ENCODE data around the gene MPV17L2.
A peak's percentile ranks its signal among the peaks of the same experiment; 100 is the strongest.
"Not testable (repeated sequence)": the region's sequence is repeated elsewhere in the genome, so short reads cannot be mapped to it uniquely, and the experiment has no call there.

Gene MPV17L2

DNA sequence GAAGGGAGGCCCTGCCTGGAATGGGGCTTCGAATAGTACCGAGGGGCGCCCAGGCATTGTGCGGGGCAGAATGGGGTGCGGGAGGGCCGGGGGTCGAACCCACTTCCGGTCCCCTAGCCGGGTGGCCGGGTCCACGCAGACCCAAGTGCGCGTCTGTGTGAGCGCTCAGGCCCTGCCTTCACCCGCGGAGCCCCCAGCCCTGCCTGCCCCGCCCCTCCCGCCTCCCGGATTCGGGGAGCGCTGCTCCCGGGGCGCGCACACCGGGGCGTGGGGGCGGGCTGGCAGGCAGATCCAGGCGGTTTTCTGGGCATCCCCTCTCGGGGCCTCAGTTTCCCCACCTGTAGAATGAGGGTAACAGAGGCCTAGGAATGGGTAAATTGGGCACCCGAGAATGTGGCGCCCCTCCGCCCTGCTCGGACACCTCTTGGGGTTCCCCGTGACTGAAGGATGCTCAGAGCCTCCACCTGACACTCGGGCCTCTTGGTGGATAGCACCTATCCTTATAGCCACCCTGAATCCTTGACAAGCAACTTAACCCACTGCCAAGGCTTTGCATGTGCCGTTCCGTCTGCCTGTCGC, 39.4 kb upstream of the MPV17L2 start:
- Histone ChIP-seq H3K9ac (ENCODE audit: low read depth, low read length) (peak overlapping the region; percentile 88), H3K9me3 (replicated peaks; ENCODE audit: low read length) (no peaks in the 10 kb centered on the region), H3K27me3 (ENCODE audit: control insufficient read depth, insufficient read depth, low read length) (no peaks in the 10 kb centered on the region), H3K4me3 (ENCODE audit: low read length) (peak overlapping the region; percentile 89), H3K4me2 (ENCODE audit: low read length) (peak overlapping the region; percentile 95), H3K36me3 (ENCODE audit: insufficient read depth, low read length) (peaks cover 20% of the 10 kb centered on the region), H3K4me1 (ENCODE audit: control insufficient read depth, insufficient read depth, low read length) (peaks cover 38% of the 10 kb centered on the region)

- no peak overlapping the region for H3K4me2 ChIP-seq (ENCODE audit: low read length)
- H3K36me3 ChIP-seq (ENCODE audit: insufficient read depth, low read length), result peaks cover 20% of the 10 kb centered on the region
- peaks cover 38% of the 10 kb centered on the region for H3K4me1 ChIP-seq (ENCODE audit: control insufficient read depth, insufficient read depth, low read length)
- H3K4me3 ChIP-seq (ENCODE audit: low read length), result no peak overlapping the region
- no peaks in the 10 kb centered on the region for H3K27me3 ChIP-seq (ENCODE audit: control insufficient read depth, insufficient read depth, low read length)
- H3K9me3 ChIP-seq (replicated peaks; ENCODE audit: low read length), result no peaks in the 10 kb centered on the region
- no peak overlapping the region for H3K9ac ChIP-seq (ENCODE audit: low read depth, low read length)
Measured at GRCh38 chr19:18155095-18156087, 37.6 kb upstream of the MPV17L2 start.

DNA sequence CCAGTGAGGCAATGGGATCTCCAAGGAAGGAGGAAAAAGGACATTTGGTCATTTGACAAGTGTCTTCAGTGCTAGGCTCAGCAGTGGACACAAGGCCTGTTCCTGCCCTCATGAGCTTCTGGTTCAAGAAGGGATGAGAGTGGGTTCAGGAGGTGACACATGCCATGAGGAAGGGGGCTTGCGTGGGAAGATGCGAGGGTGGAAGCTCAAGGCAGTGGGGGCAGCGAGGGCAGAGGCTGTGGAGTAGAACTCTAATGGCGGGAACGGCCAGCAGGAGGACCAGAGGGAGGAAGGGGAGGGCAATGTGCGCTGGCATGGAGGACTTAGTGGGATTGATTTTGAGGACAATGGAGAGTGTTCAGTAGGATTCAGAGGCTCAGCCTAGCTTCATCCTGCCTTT, 36.8 kb upstream of the MPV17L2 start:
- H3K27me3 ChIP-seq (ENCODE audit: control insufficient read depth, insufficient read depth, low read length), result no peaks in the 10 kb centered on the region
- no peaks in the 10 kb centered on the region for H3K9me3 ChIP-seq (replicated peaks; ENCODE audit: low read length)
- no peak overlapping the region for H3K4me2 ChIP-seq (ENCODE audit: low read length)
- no peak overlapping the region for H3K4me3 ChIP-seq (ENCODE audit: low read length)
- H3K36me3 ChIP-seq (ENCODE audit: insufficient read depth, low read length), result peaks cover 20% of the 10 kb centered on the region
- H3K4me1 ChIP-seq (ENCODE audit: control insufficient read depth, insufficient read depth, low read length), result peaks cover 44% of the 10 kb centered on the region
- H3K9ac ChIP-seq (ENCODE audit: low read depth, low read length), result peak overlapping the region; percentile 50

DNA sequence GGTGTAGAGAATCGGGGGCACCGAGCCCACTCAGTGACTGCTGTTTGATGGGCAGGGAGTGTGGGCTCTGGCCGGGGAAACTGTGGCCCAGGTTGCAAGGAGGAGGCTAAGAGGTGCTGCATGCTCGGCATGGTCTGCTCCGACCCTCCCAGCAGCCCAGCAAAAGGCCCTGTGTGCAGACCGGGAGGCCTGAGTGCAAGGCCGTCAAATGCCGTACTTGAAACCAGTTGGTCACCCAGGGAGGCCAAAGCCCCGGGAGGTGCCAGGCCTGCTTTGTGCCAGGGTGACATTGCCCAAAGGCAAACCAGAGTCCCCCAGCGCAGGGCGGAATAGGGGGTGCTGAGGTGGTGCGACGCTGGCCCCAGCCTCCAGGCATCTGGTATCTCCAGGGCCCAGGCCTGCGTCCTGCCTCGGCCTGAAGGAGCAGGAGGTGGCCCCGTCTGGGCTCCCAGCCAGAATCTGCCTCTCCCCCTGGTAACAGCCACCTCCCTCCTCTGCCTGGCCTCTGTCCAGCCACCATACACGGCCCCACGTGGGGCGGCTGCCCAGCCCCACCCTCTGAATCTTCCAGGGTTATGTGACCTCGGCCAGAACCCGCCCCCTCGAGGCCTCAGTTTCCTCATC, 36.1 kb upstream of the MPV17L2 start:
- peaks cover 26% of the 10 kb centered on the region for H3K36me3 ChIP-seq (ENCODE audit: insufficient read depth, low read length)
- no peak overlapping the region for H3K4me3 ChIP-seq (ENCODE audit: low read length)
- H3K4me2 ChIP-seq (ENCODE audit: low read length), result peak overlapping the region; percentile 61
- H3K4me1 ChIP-seq (ENCODE audit: control insufficient read depth, insufficient read depth, low read length), result peaks cover 42% of the 10 kb centered on the region
- no peaks in the 10 kb centered on the region for H3K9me3 ChIP-seq (replicated peaks; ENCODE audit: low read length)
- peak overlapping the region; percentile 50 for H3K9ac ChIP-seq (ENCODE audit: low read depth, low read length)
- no peaks in the 10 kb centered on the region for H3K27me3 ChIP-seq (ENCODE audit: control insufficient read depth, insufficient read depth, low read length)

DNA sequence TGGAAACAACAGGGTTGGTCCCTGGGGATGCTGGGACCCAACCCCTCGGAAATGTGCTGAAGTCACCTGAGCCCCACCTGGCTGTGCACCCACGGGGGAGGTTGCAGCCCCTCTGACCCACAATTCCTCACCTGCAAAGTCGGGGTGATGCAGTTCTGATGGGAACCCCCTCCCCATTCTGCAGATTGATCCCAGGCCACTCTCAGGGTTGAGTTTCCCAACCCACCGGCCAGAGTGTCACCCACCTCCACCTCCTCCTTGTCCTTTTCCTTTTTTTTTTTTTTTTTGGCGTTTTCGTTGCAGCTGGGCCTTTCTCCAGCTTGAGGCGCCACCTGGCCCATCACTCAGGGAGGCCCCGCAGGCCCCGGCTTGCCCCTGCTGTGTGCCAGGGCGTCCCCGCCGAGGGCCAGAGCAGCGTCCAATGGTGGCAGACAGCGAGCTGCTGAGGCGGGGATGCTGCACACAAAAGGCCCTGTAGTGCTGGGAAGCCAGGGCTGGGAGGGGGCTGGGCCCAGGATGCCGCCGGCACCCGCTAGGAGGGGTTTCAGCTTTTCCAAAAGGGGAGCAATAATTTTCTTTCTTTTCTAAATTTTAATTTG, 35.5 kb upstream of the MPV17L2 start:
- Histone ChIP-seq H3K9me3 (replicated peaks; ENCODE audit: low read length) (no peaks in the 10 kb centered on the region), H3K27me3 (ENCODE audit: control insufficient read depth, insufficient read depth, low read length) (no peaks in the 10 kb centered on the region), H3K36me3 (ENCODE audit: insufficient read depth, low read length) (peaks cover 30% of the 10 kb centered on the region), H3K4me3 (ENCODE audit: low read length) (no peak overlapping the region), H3K4me2 (ENCODE audit: low read length) (peak overlapping the region; percentile 61), H3K4me1 (ENCODE audit: control insufficient read depth, insufficient read depth, low read length) (peaks cover 42% of the 10 kb centered on the region), H3K9ac (ENCODE audit: low read depth, low read length) (peak overlapping the region; percentile 50)

DNA sequence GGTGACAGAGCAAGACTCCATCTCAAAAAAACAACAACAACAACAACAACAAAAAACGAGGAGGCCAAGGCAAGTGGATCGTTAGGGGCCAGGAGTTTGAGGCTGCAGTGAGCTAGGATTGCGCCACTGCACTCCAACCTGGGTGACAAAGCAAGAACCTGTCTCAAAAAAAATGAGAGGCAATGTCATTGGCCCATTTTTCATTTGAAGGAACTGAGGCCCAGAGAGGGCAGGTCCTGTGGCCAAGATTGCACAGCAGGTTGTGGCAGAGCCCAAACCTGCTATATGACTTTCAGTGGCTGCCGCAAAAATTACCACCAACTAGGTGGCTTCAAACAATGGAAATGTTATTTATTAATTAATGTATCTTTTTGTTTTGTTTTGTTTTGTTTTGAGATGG, 34.6 kb upstream of the MPV17L2 start:
- Histone ChIP-seq H3K9me3 (replicated peaks; ENCODE audit: low read length) (no peaks in the 10 kb centered on the region), H3K4me2 (ENCODE audit: low read length) (no peak overlapping the region), H3K27me3 (ENCODE audit: control insufficient read depth, insufficient read depth, low read length) (no peaks in the 10 kb centered on the region), H3K36me3 (ENCODE audit: insufficient read depth, low read length) (peaks cover 38% of the 10 kb centered on the region), H3K4me3 (ENCODE audit: low read length) (no peak overlapping the region), H3K9ac (ENCODE audit: low read depth, low read length) (no peak overlapping the region), H3K4me1 (ENCODE audit: control insufficient read depth, insufficient read depth, low read length) (peaks cover 42% of the 10 kb centered on the region)

GRCh38 chr19:18159059-18159616, 33.9 kb upstream of the MPV17L2 start:
- not testable (repeated sequence) for H3K4me2 ChIP-seq (ENCODE audit: low read length)
- H3K36me3 ChIP-seq (ENCODE audit: insufficient read depth, low read length), result peaks cover 39% of the 10 kb centered on the region
- peaks cover 36% of the 10 kb centered on the region for H3K4me1 ChIP-seq (ENCODE audit: control insufficient read depth, insufficient read depth, low read length)

GRCh38 chr19:18159810-18160209, 33.2 kb upstream of the MPV17L2 start:
- Histone ChIP-seq H3K4me3 (ENCODE audit: low read length) (no peak overlapping the region), H3K4me2 (ENCODE audit: low read length) (no peak overlapping the region), H3K9me3 (replicated peaks; ENCODE audit: low read length) (no peaks in the 10 kb centered on the region), H3K27me3 (ENCODE audit: control insufficient read depth, insufficient read depth, low read length) (no peaks in the 10 kb centered on the region), H3K9ac (ENCODE audit: low read depth, low read length) (no peak overlapping the region), H3K4me1 (ENCODE audit: control insufficient read depth, insufficient read depth, low read length) (peaks cover 31% of the 10 kb centered on the region), H3K36me3 (ENCODE audit: insufficient read depth, low read length) (peaks cover 39% of the 10 kb centered on the region)

More at GRCh38 chr19:18159059-18159616, 33.9 kb upstream of the MPV17L2 start:
- not testable (repeated sequence) for H3K4me3 ChIP-seq (ENCODE audit: low read length); H3K9me3 ChIP-seq (replicated peaks; ENCODE audit: low read length); H3K27me3 ChIP-seq (ENCODE audit: control insufficient read depth, insufficient read depth, low read length); H3K9ac ChIP-seq (ENCODE audit: low read depth, low read length)

DNA sequence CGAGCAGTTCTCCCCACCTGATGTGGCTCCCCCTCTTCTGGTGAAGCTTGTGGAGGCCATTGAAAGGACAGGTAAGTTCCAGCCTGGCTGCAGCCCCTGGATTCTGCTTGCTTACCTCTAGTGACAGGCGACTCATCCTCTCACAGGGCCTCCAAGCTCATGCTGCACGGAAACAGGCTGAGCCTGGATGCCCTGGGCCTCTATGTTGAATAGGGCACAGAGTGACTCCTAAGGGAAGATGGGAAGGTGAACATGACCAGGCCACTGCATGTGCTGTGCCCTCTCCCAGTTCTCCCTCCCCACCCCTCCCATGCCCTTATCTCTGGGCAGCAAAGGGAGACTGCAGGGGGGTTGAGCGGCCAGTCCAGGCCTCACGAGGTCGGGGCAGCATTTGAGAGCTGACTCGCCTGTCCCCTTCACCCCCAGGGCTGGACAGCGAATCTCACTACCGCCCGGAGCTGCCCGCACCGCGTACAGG, 32.5 kb upstream of the MPV17L2 start:
- H3K27me3 ChIP-seq (ENCODE audit: control insufficient read depth, insufficient read depth, low read length), result no peaks in the 10 kb centered on the region
- no peaks in the 10 kb centered on the region for H3K9me3 ChIP-seq (replicated peaks; ENCODE audit: low read length)
- H3K9ac ChIP-seq (ENCODE audit: low read depth, low read length), result peak overlapping the region; percentile 62
- peaks cover 37% of the 10 kb centered on the region for H3K36me3 ChIP-seq (ENCODE audit: insufficient read depth, low read length)
- H3K4me3 ChIP-seq (ENCODE audit: low read length), result peak overlapping the region; percentile 65
- H3K4me2 ChIP-seq (ENCODE audit: low read length), result peak overlapping the region; percentile 82
- peaks cover 31% of the 10 kb centered on the region for H3K4me1 ChIP-seq (ENCODE audit: control insufficient read depth, insufficient read depth, low read length)

- no peaks in the 10 kb centered on the region for H3K9me3 ChIP-seq (replicated peaks; ENCODE audit: low read length)
- H3K36me3 ChIP-seq (ENCODE audit: insufficient read depth, low read length), result peaks cover 38% of the 10 kb centered on the region
- H3K4me2 ChIP-seq (ENCODE audit: low read length), result peak overlapping the region; percentile 82
- H3K9ac ChIP-seq (ENCODE audit: low read depth, low read length), result peak overlapping the region; percentile 62
- no peaks in the 10 kb centered on the region for H3K27me3 ChIP-seq (ENCODE audit: control insufficient read depth, insufficient read depth, low read length)
- H3K4me3 ChIP-seq (ENCODE audit: low read length), result peak overlapping the region; percentile 65
- peaks cover 31% of the 10 kb centered on the region for H3K4me1 ChIP-seq (ENCODE audit: control insufficient read depth, insufficient read depth, low read length)
Measured at GRCh38 chr19:18160971-18161635, 31.9 kb upstream of the MPV17L2 start.

Data from skeletal muscle satellite cell (primary cell).